Neural cell (in vitro differentiated cells): Measurements from ENCODE around the gene NECTIN1. TPM values are rescaled to one million over a fixed set of nuclear protein-coding genes. Genes with fewer than 3 reads are reported as not detected.

Experiments
- H2AFZ ChIP-seq: fragments of 200-600, 300-800 bp; sonication (generic), shearing (Covaris generic); 2 replicates; pipeline ENCODE4 v1.6.0; 2014; ENCODE audit warnings: low read depth, mild to moderate bottlenecking, antibody characterized with exemption, low read length, moderate library complexity
- H3F3A ChIP-seq: fragments of 200-600 bp; shearing (Covaris generic); 2 replicates; pipeline ENCODE4 v1.6.1; 2016; ENCODE audit warnings: mild to moderate bottlenecking, moderate library complexity, mixed read lengths, antibody characterized with exemption, low read length; ENCODE audit not compliant: insufficient read depth, poor library complexity, severe bottlenecking
- H3K27ac ChIP-seq: fragments of 200-600, 300-800 bp; sonication (generic), shearing (Covaris generic); 2 replicates; pipeline ENCODE4 v1.5.1; 2014; ENCODE audit warnings: mild to moderate bottlenecking, low read length, moderate library complexity
- H3K27me3 ChIP-seq: fragments of 300-800, 200-600 bp; sonication (generic), shearing (Covaris generic); 2 replicates; pipeline ENCODE4 v1.6.0; 2014; ENCODE audit warnings: mild to moderate bottlenecking, low read depth, low read length, moderate library complexity; ENCODE audit not compliant: insufficient read depth
- H3K36me3 ChIP-seq: fragments of 300-800, 200-600 bp; sonication (generic), shearing (Covaris generic); 2 replicates; pipeline ENCODE4 v1.5.1; 2014; ENCODE audit warnings: mild to moderate bottlenecking, antibody characterized with exemption, low read length, moderate library complexity; ENCODE audit not compliant: insufficient read depth
- H3K4me2 ChIP-seq: fragments of 300-800, 200-600 bp; sonication (generic), shearing (Covaris generic); 2 replicates; pipeline ENCODE4 v1.6.0; 2014; ENCODE audit warnings: mild to moderate bottlenecking, low read length
- H3K4me3 ChIP-seq: fragments of 300-800, 200-600 bp; sonication (generic), shearing (Covaris generic); 2 replicates; pipeline ENCODE4 v1.5.1; 2014; ENCODE audit warnings: mild to moderate bottlenecking, low read length, moderate library complexity
- H3K79me2 ChIP-seq: fragments of 200-600 bp; shearing (Covaris generic); replicated peaks from 2 replicates; pipeline ENCODE4 v1.6.0; 2014; ENCODE audit warnings: mild to moderate bottlenecking, low read length, moderate library complexity; ENCODE audit not compliant: insufficient read depth
- H3K9ac ChIP-seq: fragments of 300-800, 200-600 bp; sonication (generic), shearing (Covaris generic); 2 replicates; pipeline ENCODE4 v1.6.1; 2016; ENCODE audit warnings: mild to moderate bottlenecking, low read length, mixed read lengths
- H3K9me2 ChIP-seq: fragments of 200-600 bp; shearing (Covaris generic); 2 replicates; pipeline ENCODE4 v1.6.1; 2016; ENCODE audit warnings: mild to moderate bottlenecking, low read length, mixed read lengths; ENCODE audit not compliant: insufficient read depth
- H3K9me3 ChIP-seq: fragments of 200-600, 300-800 bp; sonication (generic), shearing (Covaris generic); 2 replicates; pipeline ENCODE4 v1.6.1; 2016; ENCODE audit warnings: mild to moderate bottlenecking, mixed run types, low read length, moderate library complexity, mixed read lengths
- H4K20me1 ChIP-seq: fragments of 200-600 bp; shearing (Covaris generic); 2 replicates; pipeline ENCODE4 v1.6.1; 2016; ENCODE audit warnings: mild to moderate bottlenecking, mixed run types; ENCODE audit not compliant: insufficient read depth
- EP300 ChIP-seq: fragments of 450-650 bp; conservative IDR thresholded peaks from 2 replicates; pipeline ENCODE4 v1.6.1; 2014; ENCODE audit warnings: antibody characterized with exemption, mild to moderate bottlenecking, moderate library complexity; ENCODE audit not compliant: poor library complexity, severe bottlenecking
- EZH2 ChIP-seq: fragments of 200-600, 300-800 bp; shearing (Covaris generic), sonication (generic); IDR thresholded peaks from 2 replicates; pipeline ENCODE4 v1.6.1; 2014; ENCODE audit warnings: antibody characterized with exemption, low read length, borderline replicate concordance, mild to moderate bottlenecking; ENCODE audit not compliant: insufficient read depth, poor library complexity, severe bottlenecking
- MXI1 ChIP-seq: fragments of 450-650 bp; conservative IDR thresholded peaks from 2 replicates; pipeline ENCODE4 v1.6.1; 2014; ENCODE audit warnings: antibody characterized with exemption, mild to moderate bottlenecking; ENCODE audit not compliant: poor library complexity, severe bottlenecking
- POLR2AphosphoS5 ChIP-seq: IDR thresholded peaks from 2 replicates; pipeline ENCODE4 v1.6.1; 2012
- RAD21 ChIP-seq: fragments of 450-650 bp; conservative IDR thresholded peaks from 2 replicates; pipeline ENCODE4 v1.6.1; 2014; ENCODE audit warnings: antibody characterized with exemption, mild to moderate bottlenecking, moderate library complexity
- SMC3 ChIP-seq: fragments of 450-650 bp; conservative IDR thresholded peaks from 2 replicates; pipeline ENCODE4 v1.6.1; 2014; ENCODE audit warnings: antibody characterized with exemption, mild to moderate bottlenecking, moderate library complexity; ENCODE audit not compliant: poor library complexity
- TAF1 ChIP-seq: IDR thresholded peaks from 2 replicates; pipeline ENCODE4 v1.6.1; 2012; ENCODE audit warnings: low read depth
- polyA plus RNA-seq: library from polyadenylated mRNA; depleted of rRNA; stranded (reverse); fragments of >200 nt; gene quantifications from 2 replicates; pipeline ENCODE4 v1.2.3, GENCODE V29; 2014
- TF ChIP-seq, protein P1 (sequence below): fragments of 450-650 bp; IDR thresholded peaks from 2 replicates; pipeline ENCODE4 v1.5.1; 2014; ENCODE audit warnings: antibody characterized with exemption, mild to moderate bottlenecking, moderate library complexity; ENCODE audit not compliant: poor library complexity, severe bottlenecking
- TF ChIP-seq, protein P2 (sequence below): IDR thresholded peaks from 2 replicates; pipeline ENCODE4 v1.6.1; 2012; ENCODE audit warnings: borderline replicate concordance

Gene NECTIN1
- polyA plus RNA-seq, 1 donor from 2014 or later, result 5.6 TPM

DNA sequence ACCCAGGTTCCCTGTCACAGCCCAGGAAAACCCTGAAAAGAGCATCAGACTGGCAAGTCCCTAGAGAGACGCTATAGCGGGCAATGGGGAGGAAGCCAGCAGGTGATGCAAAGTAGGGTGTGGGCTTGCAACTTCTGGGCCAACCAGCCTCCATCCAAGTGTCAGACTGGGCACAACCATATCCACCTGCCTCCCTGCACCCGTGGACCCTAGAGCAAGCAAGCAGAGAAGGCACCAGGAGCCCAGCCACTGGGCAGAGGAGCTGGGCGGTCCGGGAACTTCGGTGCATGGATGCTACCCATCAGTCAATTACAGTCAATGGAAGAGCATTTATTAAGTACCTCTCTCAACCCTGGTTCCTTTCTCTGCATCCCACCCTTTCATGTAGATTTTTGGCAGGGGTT is 2.8 kb downstream of the NECTIN1 start:
- peaks cover 67% of the 10 kb centered on the region for H3K79me2 ChIP-seq
- H4K20me1 ChIP-seq, result no peaks in the 10 kb centered on the region
- peak overlapping the region; percentile 73 for H3K4me2 ChIP-seq
- H3K4me3 ChIP-seq, result peak overlapping the region; percentile 87
- H3F3A ChIP-seq, result no peaks in the 10 kb centered on the region
- no peaks in the 10 kb centered on the region for H3K9me2 ChIP-seq
- no peaks in the 10 kb centered on the region for H3K36me3 ChIP-seq
- H3K9me3 ChIP-seq, result no peaks in the 10 kb centered on the region
- H3K27me3 ChIP-seq, result no peaks in the 10 kb centered on the region
- no peak overlapping the region for H3K27ac ChIP-seq
- H3K9ac ChIP-seq, result peak overlapping the region; percentile 86
- H2AFZ ChIP-seq, result no peak overlapping the region
- TF ChIP-seq, protein P1, sequence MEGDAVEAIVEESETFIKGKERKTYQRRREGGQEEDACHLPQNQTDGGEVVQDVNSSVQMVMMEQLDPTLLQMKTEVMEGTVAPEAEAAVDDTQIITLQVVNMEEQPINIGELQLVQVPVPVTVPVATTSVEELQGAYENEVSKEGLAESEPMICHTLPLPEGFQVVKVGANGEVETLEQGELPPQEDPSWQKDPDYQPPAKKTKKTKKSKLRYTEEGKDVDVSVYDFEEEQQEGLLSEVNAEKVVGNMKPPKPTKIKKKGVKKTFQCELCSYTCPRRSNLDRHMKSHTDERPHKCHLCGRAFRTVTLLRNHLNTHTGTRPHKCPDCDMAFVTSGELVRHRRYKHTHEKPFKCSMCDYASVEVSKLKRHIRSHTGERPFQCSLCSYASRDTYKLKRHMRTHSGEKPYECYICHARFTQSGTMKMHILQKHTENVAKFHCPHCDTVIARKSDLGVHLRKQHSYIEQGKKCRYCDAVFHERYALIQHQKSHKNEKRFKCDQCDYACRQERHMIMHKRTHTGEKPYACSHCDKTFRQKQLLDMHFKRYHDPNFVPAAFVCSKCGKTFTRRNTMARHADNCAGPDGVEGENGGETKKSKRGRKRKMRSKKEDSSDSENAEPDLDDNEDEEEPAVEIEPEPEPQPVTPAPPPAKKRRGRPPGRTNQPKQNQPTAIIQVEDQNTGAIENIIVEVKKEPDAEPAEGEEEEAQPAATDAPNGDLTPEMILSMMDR, result no peak
- no peak for TF ChIP-seq EP300
- no peak for TF ChIP-seq POLR2AphosphoS5
- no peak for TF ChIP-seq RAD21
- TF ChIP-seq, protein P2, sequence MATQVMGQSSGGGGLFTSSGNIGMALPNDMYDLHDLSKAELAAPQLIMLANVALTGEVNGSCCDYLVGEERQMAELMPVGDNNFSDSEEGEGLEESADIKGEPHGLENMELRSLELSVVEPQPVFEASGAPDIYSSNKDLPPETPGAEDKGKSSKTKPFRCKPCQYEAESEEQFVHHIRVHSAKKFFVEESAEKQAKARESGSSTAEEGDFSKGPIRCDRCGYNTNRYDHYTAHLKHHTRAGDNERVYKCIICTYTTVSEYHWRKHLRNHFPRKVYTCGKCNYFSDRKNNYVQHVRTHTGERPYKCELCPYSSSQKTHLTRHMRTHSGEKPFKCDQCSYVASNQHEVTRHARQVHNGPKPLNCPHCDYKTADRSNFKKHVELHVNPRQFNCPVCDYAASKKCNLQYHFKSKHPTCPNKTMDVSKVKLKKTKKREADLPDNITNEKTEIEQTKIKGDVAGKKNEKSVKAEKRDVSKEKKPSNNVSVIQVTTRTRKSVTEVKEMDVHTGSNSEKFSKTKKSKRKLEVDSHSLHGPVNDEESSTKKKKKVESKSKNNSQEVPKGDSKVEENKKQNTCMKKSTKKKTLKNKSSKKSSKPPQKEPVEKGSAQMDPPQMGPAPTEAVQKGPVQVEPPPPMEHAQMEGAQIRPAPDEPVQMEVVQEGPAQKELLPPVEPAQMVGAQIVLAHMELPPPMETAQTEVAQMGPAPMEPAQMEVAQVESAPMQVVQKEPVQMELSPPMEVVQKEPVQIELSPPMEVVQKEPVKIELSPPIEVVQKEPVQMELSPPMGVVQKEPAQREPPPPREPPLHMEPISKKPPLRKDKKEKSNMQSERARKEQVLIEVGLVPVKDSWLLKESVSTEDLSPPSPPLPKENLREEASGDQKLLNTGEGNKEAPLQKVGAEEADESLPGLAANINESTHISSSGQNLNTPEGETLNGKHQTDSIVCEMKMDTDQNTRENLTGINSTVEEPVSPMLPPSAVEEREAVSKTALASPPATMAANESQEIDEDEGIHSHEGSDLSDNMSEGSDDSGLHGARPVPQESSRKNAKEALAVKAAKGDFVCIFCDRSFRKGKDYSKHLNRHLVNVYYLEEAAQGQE, result no peak
- no peak for TF ChIP-seq SMC3
- no peak for TF ChIP-seq TAF1
- TF ChIP-seq EZH2, result no peak
- TF ChIP-seq MXI1, result no peak

DNA sequence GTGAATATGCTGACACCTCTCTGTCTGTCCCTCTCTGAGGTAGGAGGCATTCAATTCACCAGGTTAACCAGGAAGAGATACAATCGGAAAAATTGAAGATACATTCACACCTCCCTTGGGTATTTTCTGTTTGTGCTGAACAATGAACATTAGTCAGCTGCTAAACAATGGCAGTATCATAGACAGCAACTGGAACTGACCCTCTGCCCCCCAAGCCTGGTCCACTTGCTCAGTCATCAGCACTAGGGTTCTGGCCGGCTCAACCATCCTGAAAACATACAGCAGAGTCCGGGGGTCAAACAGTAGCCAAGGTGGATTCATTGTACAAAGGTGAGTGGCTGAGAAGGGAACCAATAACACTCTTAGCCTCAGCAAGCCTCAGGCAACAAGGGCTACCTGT is 4.0 kb downstream of the NECTIN1 start:
- Histone ChIP-seq H4K20me1 (no peaks in the 10 kb centered on the region), H3K79me2 (peaks cover 70% of the 10 kb centered on the region), H3K4me3 (peak overlapping the region; percentile 87), H3K9me2 (no peaks in the 10 kb centered on the region), H3K9ac (no peak overlapping the region), H3F3A (no peaks in the 10 kb centered on the region), H3K36me3 (no peaks in the 10 kb centered on the region), H2AFZ (no peak overlapping the region), H3K27me3 (no peaks in the 10 kb centered on the region), H3K9me3 (no peaks in the 10 kb centered on the region), H3K4me2 (peak overlapping the region; percentile 25), H3K27ac (no peak overlapping the region)
- TF ChIP-seq MXI1, result no peak
- TF ChIP-seq, protein P2, result no peak
- no peak for TF ChIP-seq EZH2
- TF ChIP-seq, protein P1, result no peak
- no peak for TF ChIP-seq POLR2AphosphoS5
- TF ChIP-seq SMC3, result no peak
- no peak for TF ChIP-seq EP300
- TF ChIP-seq RAD21, result no peak
- no peak for TF ChIP-seq TAF1
